BE2C (cell line): ENCODE data around the gene NOL7.

ENCODE experiments used
- DNase-seq: peaks from one replicate; pipeline ENCODE4 v3.0.0-alpha.2; 2020
- H3K27me3 ChIP-seq: fragments of 250-450 bp; sonication (Bioruptor Pico); 2 replicates; pipeline ENCODE4 v1.5.1; 2020; ENCODE audit warnings: mild to moderate bottlenecking
- H3K36me3 ChIP-seq: fragments of 250-450 bp; sonication (Bioruptor Pico); 2 replicates; pipeline ENCODE4 v1.5.1; 2020; ENCODE audit warnings: mild to moderate bottlenecking
- H3K4me1 ChIP-seq: fragments of 250-450 bp; sonication (Bioruptor Pico); 2 replicates; pipeline ENCODE4 v1.5.1; 2020
- H3K4me3 ChIP-seq: 2 replicates; pipeline ENCODE4 v1.5.1; 2011; ENCODE audit warnings: low read depth, low read length
- H3K9me3 ChIP-seq: fragments of 250-450 bp; sonication (Bioruptor Pico); 2 replicates; pipeline ENCODE4 v1.5.1; 2020
- TF ChIP-seq, protein P1 (sequence below): IDR thresholded peaks from 2 replicates; pipeline ENCODE4 v1.5.1; 2012; ENCODE audit warnings: mild to moderate bottlenecking, low read depth, low read length

Gene NOL7

DNA sequence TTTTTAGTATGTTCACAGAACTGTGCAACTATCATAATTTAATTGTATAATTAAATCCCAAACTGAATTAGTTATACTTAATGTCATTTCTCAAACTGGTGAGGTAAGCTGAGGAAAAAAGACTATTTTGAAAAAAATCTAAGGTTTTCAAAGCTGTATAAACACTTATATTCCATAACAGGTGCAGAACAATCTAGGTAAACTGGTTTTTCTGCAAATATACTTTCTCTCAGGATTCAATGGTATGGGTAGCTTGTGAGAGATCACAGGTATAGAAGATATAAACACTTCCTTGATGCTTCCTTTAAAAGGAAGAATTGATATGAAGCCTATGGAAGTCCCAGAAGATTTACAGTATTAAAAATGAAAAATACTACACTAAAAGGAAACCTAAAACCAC, 33.7 kb downstream of the NOL7 start:
- H3K9me3 ChIP-seq, result no peaks in the 10 kb centered on the region
- DNase-seq, result no peak
- H3K36me3 ChIP-seq, result no peaks in the 10 kb centered on the region; the same call in 1 of the 2 replicates
- no peak overlapping the region for H3K4me3 ChIP-seq
- peaks cover 9% of the 10 kb centered on the region for H3K4me1 ChIP-seq
- TF ChIP-seq, protein P1, sequence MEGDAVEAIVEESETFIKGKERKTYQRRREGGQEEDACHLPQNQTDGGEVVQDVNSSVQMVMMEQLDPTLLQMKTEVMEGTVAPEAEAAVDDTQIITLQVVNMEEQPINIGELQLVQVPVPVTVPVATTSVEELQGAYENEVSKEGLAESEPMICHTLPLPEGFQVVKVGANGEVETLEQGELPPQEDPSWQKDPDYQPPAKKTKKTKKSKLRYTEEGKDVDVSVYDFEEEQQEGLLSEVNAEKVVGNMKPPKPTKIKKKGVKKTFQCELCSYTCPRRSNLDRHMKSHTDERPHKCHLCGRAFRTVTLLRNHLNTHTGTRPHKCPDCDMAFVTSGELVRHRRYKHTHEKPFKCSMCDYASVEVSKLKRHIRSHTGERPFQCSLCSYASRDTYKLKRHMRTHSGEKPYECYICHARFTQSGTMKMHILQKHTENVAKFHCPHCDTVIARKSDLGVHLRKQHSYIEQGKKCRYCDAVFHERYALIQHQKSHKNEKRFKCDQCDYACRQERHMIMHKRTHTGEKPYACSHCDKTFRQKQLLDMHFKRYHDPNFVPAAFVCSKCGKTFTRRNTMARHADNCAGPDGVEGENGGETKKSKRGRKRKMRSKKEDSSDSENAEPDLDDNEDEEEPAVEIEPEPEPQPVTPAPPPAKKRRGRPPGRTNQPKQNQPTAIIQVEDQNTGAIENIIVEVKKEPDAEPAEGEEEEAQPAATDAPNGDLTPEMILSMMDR, result no peak
- no peaks in the 10 kb centered on the region for H3K27me3 ChIP-seq

DNA sequence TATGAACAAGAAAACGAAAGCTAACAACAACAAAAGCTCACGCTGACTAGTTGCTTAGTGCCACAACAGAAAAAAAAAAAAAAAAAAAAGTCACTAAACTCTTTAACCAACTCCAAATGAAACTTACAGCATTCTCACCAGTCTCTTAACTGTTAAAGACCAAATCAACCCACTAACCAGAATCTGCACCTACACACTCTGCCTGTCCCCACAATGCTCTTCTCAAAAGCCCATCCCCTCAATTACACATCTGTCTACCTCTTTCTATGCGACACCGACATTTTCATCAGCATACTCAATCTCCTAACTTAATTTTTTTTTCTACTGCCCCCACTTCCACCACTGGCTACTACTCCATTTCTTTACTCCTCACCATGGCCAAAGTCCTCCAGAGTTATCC, 34.3 kb downstream of the NOL7 start:
- H3K36me3 ChIP-seq, result no peaks in the 10 kb centered on the region; the same call in 1 of the 2 replicates

DNA sequence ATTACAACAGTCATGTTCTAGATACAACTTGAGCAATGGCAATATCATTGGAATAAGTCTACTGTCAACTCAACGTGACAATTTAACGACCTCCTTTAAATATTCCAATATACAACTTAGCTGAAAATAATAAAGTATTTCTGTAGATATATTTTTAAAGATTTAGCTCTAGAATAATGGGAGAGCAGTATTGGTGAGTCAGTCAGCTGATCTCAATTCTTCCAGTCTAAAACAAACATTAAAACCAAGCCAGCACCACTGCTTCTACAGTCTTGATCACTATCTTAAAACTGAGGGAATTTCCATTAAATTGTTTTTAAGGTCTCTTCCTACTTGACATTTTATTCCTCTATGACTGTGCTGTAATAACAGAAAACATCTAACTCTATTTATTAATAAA, 38.2 kb downstream of the NOL7 start:
- Histone ChIP-seq H3K27me3 (no peaks in the 10 kb centered on the region), H3K4me1 (peaks cover 17% of the 10 kb centered on the region), H3K4me3 (no peak overlapping the region), H3K9me3 (no peaks in the 10 kb centered on the region), H3K36me3 (no peaks in the 10 kb centered on the region)
- TF ChIP-seq, protein P1, result no peak
- no peak for DNase-seq

More for the DNA sequence above, 34.3 kb downstream of the NOL7 start:
- Histone ChIP-seq H3K4me1 (peaks cover 13% of the 10 kb centered on the region), H3K4me3 (no peak overlapping the region), H3K27me3 (no peaks in the 10 kb centered on the region), H3K9me3 (no peaks in the 10 kb centered on the region)
- TF ChIP-seq, protein P1, result no peak
- no peak for DNase-seq

DNA sequence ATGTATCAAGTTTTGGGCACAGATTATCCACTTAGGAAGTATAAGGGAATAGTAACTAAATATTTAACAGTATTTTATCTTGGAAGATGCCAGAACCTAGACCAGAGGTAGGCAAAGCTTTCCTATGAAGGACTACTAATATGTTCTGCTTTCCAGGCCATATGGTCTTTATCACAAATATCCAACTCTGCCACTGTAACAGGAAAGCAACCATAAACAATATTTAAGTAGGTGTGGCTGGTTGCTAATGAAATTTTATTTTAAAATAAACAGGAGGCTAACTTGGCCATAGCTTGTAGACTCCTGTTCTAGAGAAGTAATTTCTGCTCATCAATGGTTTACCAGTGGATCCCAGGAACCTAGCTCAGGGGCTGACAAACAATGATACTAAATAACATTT, 39.4 kb downstream of the NOL7 start:
- Histone ChIP-seq H3K36me3 (no peaks in the 10 kb centered on the region), H3K4me1 (peaks cover 12% of the 10 kb centered on the region), H3K9me3 (no peaks in the 10 kb centered on the region), H3K4me3 (no peak overlapping the region), H3K27me3 (no peaks in the 10 kb centered on the region)
- no peak for DNase-seq
- TF ChIP-seq, protein P1, result no peak

DNA sequence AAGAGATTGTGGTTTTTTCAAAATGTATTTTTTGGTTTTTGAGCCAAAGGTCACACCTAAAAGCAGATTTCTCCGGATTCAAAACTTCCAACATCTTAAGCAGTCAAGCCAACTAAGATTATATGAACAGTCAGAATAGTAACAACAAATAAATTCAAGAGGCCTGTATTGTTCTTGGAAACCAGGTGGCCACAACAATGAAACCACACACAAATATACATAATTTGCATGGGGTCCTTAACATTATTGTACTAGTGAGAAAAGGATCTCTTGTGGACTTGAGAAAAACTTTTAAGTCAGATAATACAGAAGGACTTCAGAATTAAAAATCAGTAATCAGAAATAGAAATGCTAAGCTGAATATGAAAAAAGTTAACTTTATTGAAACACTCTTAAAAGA, 40.6 kb downstream of the NOL7 start:
- DNase-seq, result no peak
- Histone ChIP-seq H3K36me3 (no peaks in the 10 kb centered on the region), H3K9me3 (no peaks in the 10 kb centered on the region), H3K4me3 (no peak overlapping the region), H3K27me3 (no peaks in the 10 kb centered on the region), H3K4me1 (peaks cover 12% of the 10 kb centered on the region)
- TF ChIP-seq, protein P1, result no peak

DNA sequence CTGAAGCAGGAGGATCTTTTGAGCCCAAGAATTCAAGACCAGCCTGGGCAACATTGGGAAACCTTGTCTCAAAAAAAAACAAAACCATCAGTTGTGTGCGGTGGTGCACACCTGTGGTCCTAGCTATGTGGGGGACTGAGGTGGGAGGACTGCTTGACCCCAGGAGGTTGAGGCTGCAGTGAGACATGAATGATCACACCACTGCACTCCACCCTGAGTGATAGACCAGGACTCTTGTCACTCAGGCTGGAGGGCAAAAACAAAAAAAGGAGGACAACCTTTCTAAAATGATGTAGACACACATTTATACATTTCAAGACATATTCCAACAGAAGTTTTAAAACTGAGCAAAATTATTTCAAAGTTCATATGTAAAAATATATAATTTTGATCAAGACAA, 45.1 kb downstream of the NOL7 start:
- no peak overlapping the region for H3K4me3 ChIP-seq
- TF ChIP-seq, protein P1, result no peak
- H3K9me3 ChIP-seq, result no peaks in the 10 kb centered on the region
- no peaks in the 10 kb centered on the region for H3K27me3 ChIP-seq
- no peaks in the 10 kb centered on the region for H3K4me1 ChIP-seq
- DNase-seq, result no peak
- no peaks in the 10 kb centered on the region for H3K36me3 ChIP-seq
